ENCODE measurements around the gene UBE2I. TPM values are rescaled to one million over a fixed set of nuclear protein-coding genes. Genes with fewer than 3 reads are reported as not detected.

UBE2I gene
- total RNA-seq, 1 experiment from 2014 or later = 290 TPM

- Histone ChIP-seq H3K4me1 (ENCODE audit: insufficient read depth, low read length) (no peaks in the 10 kb centered on the region; the same call in 1 of the 2 replicates), H3K27ac (ENCODE audit: insufficient read length, low read depth, low read length) (no peak overlapping the region), H3K14ac (ENCODE audit: insufficient read depth, low read length) (no peak overlapping the region), H2BK15ac (ENCODE audit: low read depth, low read length) (no peak overlapping the region), H4K91ac (ENCODE audit: insufficient read length, low read depth, low read length) (no peak overlapping the region), H2BK5ac (ENCODE audit: insufficient read length, low read length) (no peak overlapping the region), H2BK20ac (ENCODE audit: low read depth, low read length, poor library complexity, severe bottlenecking) (no peak overlapping the region), H2BK120ac (ENCODE audit: low read depth, low read length, poor library complexity, severe bottlenecking) (no peak overlapping the region), H3K4me2 (ENCODE audit: insufficient read depth, insufficient read length, low read length) (no peak overlapping the region), H4K5ac (ENCODE audit: insufficient read length, low read depth, low read length) (no peak overlapping the region), H3K79me1 (ENCODE audit: insufficient read depth, low read depth, low read length, poor library complexity, severe bottlenecking) (no peaks in the 10 kb centered on the region), H3K23me2 (ENCODE audit: insufficient read length, low read depth, low read length, poor library complexity, severe bottlenecking) (no peaks in the 10 kb centered on the region), H3K56ac (ENCODE audit: insufficient read length, low read depth, low read length) (no peak overlapping the region), H2AK5ac (ENCODE audit: insufficient read length, low read length) (no peak overlapping the region), H3K23ac (ENCODE audit: insufficient read length, low read depth, low read length) (no peak overlapping the region), H3T11ph (ENCODE audit: low read length) (no peak overlapping the region), H2BK12ac (ENCODE audit: insufficient read length, low read depth, low read length) (no peak overlapping the region), H3K4ac (ENCODE audit: low read depth, low read length) (no peak overlapping the region), H3K27me3 (ENCODE audit: insufficient read depth, low read length) (no peaks in the 10 kb centered on the region), H3K9ac (ENCODE audit: extremely low read depth, insufficient read length, low read length) (no peak overlapping the region), H3K9me3 (ENCODE audit: control insufficient read depth, low read depth, low read length) (no peaks in the 10 kb centered on the region), H4K20me1 (ENCODE audit: control insufficient read depth, insufficient read depth, insufficient read length) (no peaks in the 10 kb centered on the region), H4K8ac (replicated peaks; ENCODE audit: insufficient read length, low read depth, low read length) (no peak overlapping the region), H3K18ac (ENCODE audit: insufficient read length, low read depth, low read length) (no peak overlapping the region), H3K79me2 (ENCODE audit: insufficient read depth, low read length) (no peaks in the 10 kb centered on the region), H2AFZ (ENCODE audit: low read length) (no peak overlapping the region)
- Mint-ChIP-seq H3K4me3 (no peak overlapping the region), H3K36me3 (ENCODE audit: insufficient read depth in 1 of 3, low read depth in 3 of 3) (peaks cover 0 to 4% (median 0%) of the 10 kb centered on the region in 3 experiments; a peak in 2 of 7 replicates), H3K9me3 (no peaks in the 10 kb centered on the region), H3K27ac (no peak overlapping the region), H3K27me3 (ENCODE audit: low read depth) (peaks cover 42% of the 10 kb centered on the region), H3K4me1 (peaks cover 5 to 12% of the 10 kb centered on the region in 2 experiments; a peak in 3 of 4 replicates)
- DNase-seq = no peak
- WGBS (ENCODE audit: extremely low coverage, insufficient read length, low lambda C conversion rate) = no CpG with 5 or more reads among the region's 19 CpGs
- TF ChIP-seq CTCF (conservative IDR thresholded peaks at IDR 0.05) = no peak
Measured at GRCh38 chr16:1277151-1277598, 32.3 kb upstream of the UBE2I start.

Data from H9 (cell line).